ENCODE data around the gene RHOH.

The RHOH gene

DNA sequence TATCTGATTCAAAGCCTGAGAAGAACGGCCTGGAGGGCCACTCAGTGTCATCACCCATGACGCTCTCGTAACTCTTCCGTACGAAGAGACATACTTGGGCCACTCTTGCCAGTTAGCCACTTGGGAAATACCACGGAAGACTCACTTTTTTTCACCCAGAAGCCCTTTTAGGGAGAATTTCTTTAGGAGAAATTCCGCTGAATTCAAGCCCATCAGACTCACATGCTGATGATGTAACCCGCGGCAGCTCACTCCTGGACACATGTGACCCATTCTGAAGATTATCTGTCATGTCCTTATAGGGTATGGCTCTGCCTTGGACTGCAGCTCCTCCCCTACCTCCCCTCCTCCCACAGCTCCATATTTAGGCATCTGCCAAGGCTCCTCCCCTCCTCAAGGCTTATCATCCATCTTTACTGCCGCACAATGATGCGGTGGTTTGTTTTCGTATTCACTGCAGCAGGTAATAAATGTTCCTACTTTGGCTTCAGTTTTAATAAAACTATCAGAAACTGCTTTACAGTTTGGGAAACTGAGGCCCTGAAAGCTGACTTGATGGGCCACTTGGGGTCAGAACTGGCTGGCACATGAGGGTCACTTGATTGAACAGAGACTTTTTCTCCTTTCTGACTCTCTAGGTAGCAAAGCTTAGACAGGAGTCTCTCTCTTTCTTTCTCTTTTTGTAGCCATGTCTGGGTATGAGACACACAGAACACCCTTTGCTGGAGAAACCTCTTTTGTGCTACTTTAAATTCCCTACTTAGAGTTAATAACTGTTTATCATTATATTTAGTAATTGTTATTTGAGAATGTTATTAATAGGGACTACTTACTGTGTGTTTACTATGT, 42.1 kb downstream of the RHOH start:
- no peak for DNase-seq

DNA sequence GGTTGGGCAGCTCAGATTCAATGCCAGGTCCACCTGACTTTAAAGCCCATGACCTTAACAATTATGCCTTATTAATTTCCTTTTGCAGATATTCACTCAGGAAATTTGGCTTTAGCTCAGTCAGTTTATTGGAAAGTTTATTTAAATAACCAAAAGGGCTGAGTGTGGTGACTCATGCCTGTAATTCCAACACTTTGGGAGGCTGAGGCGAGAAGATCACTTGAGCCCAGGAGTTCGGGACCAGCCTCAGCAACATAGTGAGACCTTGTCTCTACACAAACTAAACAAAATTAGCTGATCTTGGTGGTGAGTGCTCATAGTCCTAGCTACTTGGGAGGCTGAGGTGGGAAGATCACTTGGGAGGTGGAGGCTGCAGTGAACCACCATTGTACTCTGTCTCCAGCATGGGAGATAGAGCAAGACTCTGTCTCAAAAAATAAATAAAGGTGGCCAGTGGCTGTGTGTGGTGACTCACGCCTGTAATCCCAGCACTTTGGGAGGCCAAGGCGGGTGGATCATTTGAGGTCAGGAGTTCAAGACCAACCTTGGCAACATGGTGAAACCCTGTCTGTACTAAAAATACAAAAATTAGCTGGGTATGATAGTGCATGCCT, 43.3 kb downstream of the RHOH start:
- DNase-seq = no peak

DNA sequence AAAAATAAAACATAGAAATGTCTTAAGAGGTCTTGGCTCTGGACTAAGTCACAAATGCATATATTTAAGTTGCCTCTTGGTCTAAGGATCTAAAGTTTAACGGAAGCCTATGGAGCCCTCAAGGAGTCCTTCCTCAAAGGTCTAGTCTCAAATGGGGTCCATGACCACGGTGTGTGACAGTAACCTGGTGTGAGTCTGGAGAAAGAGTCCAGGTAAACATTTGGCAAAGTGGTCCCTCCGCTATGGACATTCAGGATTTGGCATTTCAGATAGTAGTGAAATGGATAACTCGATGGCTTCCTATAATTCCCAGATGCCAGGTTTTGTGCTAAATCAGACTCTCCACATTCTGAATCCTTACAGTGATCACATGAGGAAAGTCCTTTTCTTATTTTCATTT, 44.2 kb downstream of the RHOH start:
- DNase-seq = no peak

DNA sequence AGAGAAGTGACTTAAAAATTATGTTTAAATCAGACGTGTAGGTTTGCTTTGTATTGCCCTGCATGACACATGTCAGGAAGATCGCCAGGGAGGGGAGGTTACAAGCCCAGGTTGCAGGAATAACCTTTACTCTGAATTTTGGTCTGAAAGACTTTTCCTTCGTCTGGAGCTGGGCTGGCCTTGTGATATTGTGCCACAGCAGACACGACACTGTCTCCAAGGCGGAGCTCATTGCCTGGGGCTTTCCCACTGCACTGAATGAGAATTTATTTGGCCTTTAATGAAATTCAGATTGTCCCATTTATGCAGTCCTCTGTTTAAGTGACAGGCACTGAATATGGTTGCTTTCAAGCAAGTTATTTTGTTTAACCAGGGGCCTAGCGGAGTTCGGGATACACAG, 45.1 kb downstream of the RHOH start:
- DNase-seq = no peak

DNA sequence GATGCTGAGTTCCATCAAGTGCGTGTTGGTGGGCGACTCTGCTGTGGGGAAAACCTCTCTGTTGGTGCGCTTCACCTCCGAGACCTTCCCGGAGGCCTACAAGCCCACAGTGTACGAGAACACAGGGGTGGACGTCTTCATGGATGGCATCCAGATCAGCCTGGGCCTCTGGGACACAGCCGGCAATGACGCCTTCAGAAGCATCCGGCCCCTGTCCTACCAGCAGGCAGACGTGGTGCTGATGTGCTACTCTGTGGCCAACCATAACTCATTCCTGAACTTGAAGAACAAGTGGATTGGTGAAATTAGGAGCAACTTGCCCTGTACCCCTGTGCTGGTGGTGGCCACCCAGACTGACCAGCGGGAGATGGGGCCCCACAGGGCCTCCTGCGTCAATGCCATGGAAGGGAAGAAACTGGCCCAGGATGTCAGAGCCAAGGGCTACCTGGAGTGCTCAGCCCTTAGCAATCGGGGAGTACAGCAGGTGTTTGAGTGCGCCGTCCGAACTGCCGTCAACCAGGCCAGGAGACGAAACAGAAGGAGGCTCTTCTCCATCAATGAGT, 46.6 kb downstream of the RHOH start:
- DNase-seq = no peak

DNA sequence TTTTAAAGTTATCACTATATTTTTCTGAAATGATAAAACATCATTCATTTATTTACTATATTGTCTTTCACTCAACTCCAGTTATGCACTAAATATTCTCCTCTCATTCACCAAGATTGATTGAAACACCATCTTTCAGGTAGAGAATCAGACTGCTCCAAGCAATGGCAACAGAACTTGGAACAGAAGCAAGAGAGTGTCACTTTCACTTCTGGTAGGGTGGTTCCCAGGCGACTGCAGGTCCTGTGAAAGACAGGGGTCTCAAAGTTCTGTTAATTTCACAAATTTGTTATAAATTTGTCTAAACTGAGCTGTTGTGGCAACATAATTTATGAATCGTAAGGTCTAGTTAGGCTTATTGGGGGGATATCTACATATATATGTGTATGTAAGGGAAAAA, 47.8 kb downstream of the RHOH start:
- no peak for DNase-seq

DNA sequence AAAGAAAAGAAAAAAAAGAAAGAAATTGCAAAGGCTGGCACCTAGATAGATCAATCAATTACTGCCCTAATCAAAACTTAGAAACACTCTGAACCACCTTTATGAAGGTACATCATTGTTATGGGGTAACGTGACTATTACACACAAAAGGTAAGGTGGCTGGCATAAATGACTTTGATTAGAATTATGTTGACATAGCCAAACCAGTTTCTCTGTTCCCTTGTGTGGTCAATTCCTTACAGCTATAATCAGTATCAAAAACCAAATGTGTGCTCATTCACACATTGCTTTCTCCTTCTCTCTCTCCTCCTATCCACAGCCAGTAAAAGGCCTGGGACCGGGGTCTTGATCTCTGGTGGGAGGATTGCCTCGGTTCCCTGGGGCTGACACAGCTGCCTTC, 48.7 kb downstream of the RHOH start:
- no peak for DNase-seq

DNA sequence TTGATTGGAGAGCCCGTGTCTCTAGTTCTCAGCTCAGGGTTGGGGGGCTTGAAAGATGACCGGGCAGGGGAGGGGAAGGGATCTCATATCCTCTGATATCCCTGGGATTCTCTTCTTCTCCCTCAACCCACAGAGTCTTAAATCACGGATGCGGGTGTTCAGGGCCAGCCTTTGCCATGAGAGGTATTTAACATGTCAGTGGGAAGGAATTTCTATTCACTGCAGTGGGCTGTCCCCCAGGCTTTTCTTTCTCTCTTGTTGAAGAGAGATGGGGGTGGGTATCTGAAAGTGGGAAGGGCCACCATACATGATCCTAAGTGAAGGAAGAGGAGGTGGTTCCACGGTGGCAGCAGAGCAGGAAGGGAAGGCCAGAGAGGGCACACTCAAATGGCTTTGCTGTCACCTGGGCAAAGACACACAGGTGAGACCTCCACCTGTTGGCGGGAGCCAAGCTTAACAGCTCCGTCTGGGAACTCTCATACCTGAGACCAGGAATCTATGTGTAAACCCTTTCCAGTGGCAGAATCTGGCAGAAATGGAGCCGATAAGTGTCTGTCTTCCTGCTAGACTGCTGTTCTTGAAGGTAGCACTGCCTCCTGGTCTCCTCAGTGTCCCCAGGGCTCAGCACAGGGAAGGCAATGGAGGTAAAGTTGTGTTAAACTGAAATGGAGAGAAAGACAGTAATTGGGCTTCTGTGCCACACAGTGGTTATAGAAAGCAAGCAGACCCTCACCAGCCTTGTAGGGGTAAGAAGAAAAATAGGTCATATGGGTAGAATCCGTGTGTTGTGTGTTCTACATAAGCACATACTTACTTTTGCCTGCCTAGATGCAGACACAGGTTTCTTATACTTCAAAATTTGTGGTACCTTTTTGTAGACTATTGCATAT, 49.4 kb downstream of the RHOH start:
- DNase-seq = no peak

DNA sequence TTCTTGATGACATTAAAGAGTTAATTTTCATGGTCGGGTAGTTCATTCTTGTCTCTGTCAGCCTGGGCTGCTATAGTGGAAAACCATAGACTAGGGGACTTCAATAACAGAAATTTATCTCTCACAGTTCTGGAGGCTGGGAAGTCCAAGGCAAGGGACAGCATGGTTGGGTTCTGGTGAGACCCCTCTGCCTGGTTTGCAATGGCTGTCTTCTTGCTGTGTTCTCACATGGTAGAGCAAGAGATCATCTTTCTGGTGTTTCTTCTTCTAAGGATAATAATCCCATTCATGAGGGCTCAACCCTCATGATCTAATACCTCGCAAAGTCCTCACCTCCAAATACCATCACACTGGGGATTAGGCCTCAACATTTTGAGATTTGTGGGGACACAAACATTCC, 50.1 kb downstream of the RHOH start:
- DNase-seq = no peak

DNA sequence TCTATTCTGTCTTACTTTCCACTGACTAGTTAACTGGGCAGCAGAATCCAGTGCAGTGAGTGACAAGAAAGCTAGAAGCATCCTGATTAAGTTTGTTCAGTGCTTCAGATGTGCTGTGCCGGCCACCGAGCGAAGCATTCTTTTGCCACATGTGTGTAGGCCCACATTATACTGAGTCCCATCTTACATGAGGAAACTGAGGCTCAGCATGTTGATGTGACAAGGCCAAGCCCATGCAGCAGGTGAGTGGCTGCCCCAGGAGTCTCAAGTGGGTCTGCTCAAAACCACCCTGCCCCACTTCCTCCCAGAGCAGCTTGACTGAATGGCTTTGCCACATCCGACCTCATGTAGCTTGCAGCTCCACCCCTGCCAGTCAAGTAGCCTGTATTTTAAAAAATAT, 50.5 kb downstream of the RHOH start:
- peak; percentile 10 for DNase-seq

DNA sequence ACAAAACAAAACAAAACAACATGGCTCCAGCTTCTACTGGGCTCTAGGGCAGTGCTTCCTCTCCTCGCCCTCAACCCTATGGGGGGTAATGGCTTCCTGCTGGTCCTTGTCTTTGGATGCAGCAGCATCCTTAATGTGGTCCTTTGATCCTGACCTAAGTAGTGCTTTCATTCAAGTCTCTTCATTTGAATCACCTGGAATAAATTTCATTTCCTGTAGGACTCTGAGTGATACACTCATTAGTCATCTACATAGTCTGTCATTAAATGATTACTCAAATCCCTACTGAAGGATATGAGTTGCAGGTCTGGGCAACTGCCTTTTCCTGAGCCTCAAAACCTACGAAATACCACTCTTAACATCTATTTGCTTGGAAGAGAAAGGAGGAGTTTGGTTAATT, 54.5 kb downstream of the RHOH start:
- no peak for DNase-seq

DNA sequence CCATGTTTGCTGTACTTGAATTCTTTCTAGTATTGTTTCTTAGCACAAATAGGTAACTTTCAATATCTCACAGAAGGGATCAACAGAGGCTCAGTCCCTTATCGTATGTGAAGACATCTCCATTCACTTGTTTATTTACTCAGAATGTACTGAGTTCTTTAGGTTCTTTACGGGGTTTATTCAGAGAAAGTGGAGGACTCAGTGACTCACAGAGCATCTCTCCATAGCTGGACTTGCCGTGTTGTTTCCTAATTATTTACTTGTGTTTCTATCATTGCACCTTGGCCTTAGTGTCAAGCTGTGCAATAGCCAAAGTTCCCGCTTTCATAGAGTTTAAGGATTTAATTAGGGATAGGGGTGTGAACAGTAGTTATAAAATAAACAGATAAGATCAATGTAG, 57.1 kb downstream of the RHOH start:
- DNase-seq = no peak

DNA sequence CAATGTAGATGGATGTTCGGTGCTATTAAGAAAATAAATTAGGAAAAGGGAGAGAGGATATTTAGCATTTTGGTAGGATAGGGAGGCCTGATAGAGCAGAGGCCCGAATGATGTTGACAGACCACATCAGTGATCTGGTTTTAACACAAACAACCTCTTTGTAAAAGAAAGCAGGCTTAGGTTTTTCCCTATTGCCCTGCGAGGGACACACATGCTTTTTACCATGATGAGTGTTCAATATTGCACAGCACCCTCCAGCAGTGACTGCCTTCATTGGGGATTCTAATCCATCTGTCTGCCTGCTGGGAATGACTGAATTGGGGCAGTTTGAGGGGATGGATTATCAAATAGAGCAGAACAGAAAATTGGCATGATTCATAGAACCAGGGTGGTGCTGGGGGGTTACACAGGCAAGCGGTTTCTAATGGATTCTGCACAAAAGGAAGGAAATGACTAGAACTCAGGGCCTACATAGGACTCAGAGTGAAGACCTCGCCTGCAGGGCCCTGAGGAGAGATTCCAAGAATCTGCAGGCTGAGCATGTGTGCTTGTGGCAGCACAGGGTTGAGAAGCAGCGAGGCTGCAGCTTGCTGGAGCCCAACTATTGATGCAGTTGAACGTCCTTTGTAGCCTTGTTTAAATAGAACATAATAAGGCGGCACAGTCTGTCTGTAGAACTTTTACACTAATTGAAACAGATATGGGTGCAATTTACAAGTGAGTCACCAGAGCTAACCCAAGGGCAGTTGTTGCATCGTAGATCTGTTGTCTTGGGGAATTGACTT, 58.0 kb downstream of the RHOH start:
- no peak for DNase-seq

DNA sequence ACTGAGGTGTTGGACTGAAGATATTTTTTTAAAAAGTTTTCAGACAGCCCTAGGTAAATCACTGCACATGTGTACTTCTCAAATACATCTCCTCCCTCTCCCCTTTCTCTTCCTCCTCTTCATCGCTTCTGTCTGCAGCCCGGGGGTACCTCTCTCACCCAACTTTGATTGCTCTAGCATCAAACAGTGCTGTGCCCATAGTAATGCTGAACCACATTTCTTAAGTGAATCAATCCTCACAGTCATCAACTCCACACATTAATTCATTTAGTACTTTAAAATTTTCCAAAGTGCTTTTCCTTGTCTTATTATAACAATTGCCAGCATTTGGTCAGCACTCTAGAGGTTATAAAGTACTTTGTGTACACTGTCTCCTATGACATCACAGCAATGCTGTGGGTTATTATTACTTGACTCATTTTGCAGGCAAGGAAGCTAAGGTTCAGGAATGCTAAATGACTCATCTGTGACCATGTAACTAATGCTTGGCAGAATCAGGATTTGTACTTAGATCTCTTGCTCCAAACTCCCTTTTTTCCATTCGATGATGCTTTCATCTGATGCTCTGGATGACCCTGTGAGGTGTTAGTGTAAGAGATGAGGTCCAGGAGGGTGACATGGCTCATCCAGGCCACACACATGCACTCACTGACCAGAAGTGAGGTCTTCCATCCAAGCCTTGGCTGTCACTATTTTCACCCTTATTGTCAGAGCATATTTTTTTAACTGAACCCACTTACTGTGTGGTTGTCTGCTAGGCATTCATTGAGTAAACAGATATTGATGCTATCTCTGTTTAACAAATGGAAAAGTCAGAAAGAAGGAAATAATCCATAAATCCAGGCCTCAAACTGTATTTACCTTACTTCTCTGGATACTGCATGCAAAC, 58.8 kb downstream of the RHOH start:
- no peak for DNase-seq

DNA sequence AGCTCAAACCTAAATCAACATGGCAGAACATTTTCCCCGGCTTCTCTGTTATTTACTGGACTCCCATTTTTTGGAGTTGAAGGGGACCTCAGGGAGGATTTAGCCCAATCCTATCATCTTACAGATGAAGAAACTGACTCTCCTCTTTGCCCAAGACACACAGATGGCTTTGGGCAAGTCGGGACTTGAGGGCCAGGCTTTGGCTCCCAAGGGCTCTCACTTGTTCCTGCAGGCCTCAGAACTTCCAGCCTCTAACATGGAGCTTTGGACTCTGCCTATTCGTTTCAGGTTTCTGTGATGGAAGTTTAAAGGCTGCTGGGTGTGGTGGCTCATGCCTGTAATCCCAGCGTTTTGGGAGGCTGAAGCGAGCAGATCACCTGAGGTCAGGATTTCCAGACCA, 59.5 kb downstream of the RHOH start:
- DNase-seq = no peak

DNA sequence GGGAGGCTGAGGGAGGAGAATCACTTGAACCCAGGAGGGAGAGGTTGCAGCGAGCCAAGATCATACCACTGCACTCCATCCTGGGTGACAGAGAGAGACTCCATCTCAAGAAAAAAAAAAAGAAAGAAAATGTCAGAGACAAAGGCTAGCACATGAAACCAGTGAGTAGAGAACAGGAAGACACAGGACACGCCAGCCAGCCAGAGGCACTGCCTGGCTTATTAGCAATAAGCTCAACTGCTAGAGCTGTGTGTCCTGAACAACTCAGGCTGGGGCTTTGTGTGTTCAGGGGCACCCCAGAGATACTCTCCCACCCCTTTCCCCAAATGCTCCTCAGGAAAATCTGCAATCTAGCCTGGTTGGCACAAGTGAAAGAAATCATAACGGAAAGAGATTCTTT, 60.0 kb downstream of the RHOH start:
- no peak for DNase-seq

DNA sequence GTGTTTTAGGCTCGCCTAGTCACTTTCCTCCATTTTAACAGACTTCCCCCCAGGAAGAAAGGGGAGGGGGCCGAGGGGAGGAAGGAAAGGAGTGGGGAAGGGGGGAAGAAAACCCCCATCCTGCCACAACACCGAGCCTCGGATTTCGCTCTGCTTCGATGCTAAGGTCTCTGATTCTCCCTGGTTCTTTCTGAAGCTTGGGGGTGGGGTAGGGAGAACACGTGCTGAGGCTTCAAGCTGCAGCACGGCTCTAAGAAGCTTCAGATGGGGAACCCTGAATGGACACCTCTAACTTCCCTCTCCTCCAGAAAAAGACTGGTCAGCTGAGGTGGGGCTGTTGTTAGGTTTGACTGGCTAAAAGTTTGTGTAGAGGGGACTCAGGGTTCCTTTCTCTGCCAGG, 61.8 kb downstream of the RHOH start:
- no peak for DNase-seq

DNA sequence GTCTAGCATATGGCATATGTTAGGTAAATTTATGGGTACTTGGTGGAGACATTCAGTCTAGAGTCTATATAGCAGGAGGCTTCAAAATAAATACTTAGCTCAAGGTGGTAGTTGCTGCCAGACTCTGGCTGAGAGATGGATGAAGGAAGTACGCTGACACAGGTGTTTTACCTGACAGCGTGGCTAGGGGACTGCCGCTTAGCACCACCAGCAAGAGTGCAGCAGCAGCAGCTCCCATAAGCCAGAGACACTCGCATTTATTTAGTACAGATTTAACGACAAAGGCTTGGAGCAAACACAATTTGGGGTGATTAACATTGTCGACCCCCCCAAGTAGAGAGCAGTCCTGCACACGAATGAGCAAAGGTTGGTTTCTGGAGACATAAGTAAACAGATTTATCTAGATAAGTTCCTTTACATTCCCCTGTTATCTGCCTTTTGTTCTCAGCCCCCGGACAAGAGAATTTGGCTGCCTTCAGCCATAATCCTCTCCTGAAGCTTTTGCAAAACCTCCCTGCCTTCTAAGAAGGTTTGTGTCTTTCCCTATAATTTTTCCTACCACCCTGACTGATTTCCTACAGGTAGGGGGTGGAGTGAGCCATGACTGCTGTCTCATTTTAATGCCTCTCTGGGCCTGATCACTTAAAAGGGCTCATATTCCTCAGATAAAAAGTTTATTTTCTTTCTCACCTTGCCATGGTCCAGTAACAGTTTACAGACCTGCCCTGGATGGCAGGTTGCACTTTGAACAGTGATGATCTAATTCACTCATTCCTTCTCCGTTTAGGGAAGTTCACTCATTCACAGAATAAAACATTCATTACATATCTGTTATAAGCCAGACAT, 64.6 kb downstream of the RHOH start:
- DNase-seq = no peak

DNA sequence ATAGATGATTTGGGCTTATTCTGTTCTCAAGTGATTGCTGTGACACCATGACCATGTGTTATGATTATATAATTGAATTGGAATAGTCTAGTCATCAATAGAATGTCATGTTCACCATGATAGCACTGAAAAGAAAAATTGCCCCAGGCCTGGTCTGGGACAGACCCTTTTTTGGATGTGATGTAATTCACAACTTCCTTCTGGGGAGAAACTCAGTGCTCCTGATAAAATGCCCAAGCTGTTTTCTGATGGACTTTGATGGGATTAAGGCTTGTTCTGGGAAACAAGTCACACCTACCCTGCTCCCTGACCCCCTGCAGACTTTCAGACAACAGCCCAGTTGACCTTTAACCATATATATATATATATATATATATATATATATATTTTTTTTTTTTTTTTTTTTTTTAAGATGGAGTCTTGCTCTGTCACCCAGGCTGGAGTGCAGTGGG, 65.3 kb downstream of the RHOH start:
- DNase-seq = no peak

DNA sequence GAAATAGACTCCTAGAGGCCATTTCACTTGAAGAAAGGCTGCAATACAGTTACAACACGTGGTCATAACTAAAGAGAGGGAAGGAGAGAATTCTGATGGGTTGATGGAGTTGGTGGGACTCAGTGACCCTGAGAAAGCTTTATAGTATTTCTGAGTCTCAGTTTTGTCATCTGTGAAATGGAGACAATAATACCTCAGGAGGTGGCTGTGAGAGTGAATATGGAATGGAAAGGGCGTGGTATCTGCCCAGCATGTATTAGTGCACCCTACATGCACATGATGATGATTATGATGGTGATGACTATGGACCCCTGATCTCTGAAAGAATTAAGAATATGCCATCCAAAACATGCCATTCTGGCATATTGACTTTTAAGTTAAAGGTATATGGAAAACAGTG, 66.0 kb downstream of the RHOH start:
- DNase-seq = no peak

DNA sequence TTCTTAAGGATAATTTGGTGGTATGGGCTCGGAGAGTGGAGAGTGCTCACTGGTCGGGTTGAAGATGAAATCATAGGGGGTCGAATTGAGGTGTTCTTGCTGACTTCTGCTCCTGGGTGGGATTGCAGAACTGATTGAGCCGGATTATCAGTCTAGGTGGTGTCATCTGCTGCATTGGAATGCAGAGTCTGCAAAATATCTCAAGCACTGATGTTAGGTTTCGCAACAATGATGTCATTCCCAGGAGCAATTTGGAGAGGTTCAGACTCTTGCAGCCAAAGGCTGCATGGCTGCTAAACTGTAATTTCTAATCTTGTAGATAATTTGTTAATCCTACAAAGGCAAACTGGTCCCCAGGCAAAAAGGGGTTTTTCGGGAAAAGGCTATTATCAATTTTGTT, 67.7 kb downstream of the RHOH start:
- DNase-seq = no peak
